SK-N-SH (cell line): ENCODE measurements around the gene TTC17.

Source experiments
- CHD2 ChIP-seq: fragments of 150-350 bp; IDR thresholded peaks from 2 replicates; pipeline ENCODE4 v1.6.1; 2018; ENCODE audit warnings: low read length; ENCODE audit not compliant: partially characterized antibody
- CTCF ChIP-seq: fragments of 200-600 bp; sonication (generic); IDR thresholded peaks from 2 replicates; pipeline ENCODE4 v1.6.1; 2017; ENCODE audit warnings: antibody characterized with exemption, mild to moderate bottlenecking, moderate library complexity
- EZH2phosphoT487 ChIP-seq: fragments of 200-600 bp; sonication (generic); IDR thresholded peaks from 2 replicates; pipeline ENCODE4 v1.6.1; 2017; ENCODE audit warnings: low read depth, mixed run types, mild to moderate bottlenecking, antibody characterized with exemption, moderate library complexity, borderline replicate concordance
- MAX ChIP-seq: IDR thresholded peaks from 2 replicates; pipeline ENCODE4 v1.4.0; 2012; ENCODE audit warnings: low read depth
- NFIC ChIP-seq: IDR thresholded peaks from 2 replicates; pipeline ENCODE4 v1.4.0; 2012; ENCODE audit warnings: borderline replicate concordance
- REST ChIP-seq: IDR thresholded peaks from 2 replicates; pipeline ENCODE4 v1.6.1; 2012; ENCODE audit warnings: mild to moderate bottlenecking, low read depth, low read length, moderate library complexity
- SMC3 ChIP-seq: IDR thresholded peaks from 2 replicates; pipeline ENCODE4 v1.6.1; 2012; ENCODE audit warnings: low read depth, low read length, improper control_type of control experiment
- TAF1 ChIP-seq: IDR thresholded peaks from 2 replicates; pipeline ENCODE4 v1.6.1; 2012; ENCODE audit warnings: low read depth, mild to moderate bottlenecking, low read length, moderate library complexity, borderline replicate concordance
- USF1 ChIP-seq: IDR thresholded peaks from 2 replicates; pipeline ENCODE4 v1.4.0; 2012; ENCODE audit warnings: low read depth, borderline replicate concordance

- no peak for TF ChIP-seq NFIC
- no peak for TF ChIP-seq EZH2phosphoT487
- TF ChIP-seq CTCF, result no peak
- no peak for TF ChIP-seq CHD2
- no peak for TF ChIP-seq REST
- TF ChIP-seq TAF1, result no peak
- no peak for TF ChIP-seq USF1
- no peak for TF ChIP-seq SMC3
- TF ChIP-seq MAX, result no peak
Observed at GRCh38 chr11:43507171-43507570, 148.5 kb downstream of the TTC17 start.
